ENCODE measurements around the gene RPGRIP1L. TPM values are rescaled to one million over a fixed set of nuclear protein-coding genes. Genes with fewer than 3 reads are reported as not detected.

The RPGRIP1L gene
- total and polyA plus RNA-seq, 2 donors (not counting 1 experiment from before 2014, with no cell fraction given), result 1.0 to 7.1 TPM

- intact Hi-C loops (cut with micrococcal nuclease), result no loop called here
- H4K20me1 ChIP-seq (ENCODE audit: control insufficient read depth, insufficient read depth, low read length, poor library complexity, severe bottlenecking), result no peaks in the 10 kb centered on the region
- Mint-ChIP-seq H3K27me3 (no peaks in the 10 kb centered on the region), H3K9me3 (ENCODE audit: insufficient read depth) (no peaks in the 10 kb centered on the region), H3K4me1 (no peaks in the 10 kb centered on the region), H3K27ac (no peak overlapping the region), H3K4me3 (no peak overlapping the region)
- ChIA-PET CTCF (no interaction called here), POLR2A (no interaction called here)
- TF ChIP-seq CTCF (IDR thresholded peaks at IDR 0.05) (no peak), EZH2 (IDR thresholded peaks at IDR 0.05; ENCODE audit: borderline replicate concordance, insufficient read depth, low read depth, low read length, poor library complexity, severe bottlenecking) (no peak)
- H3K4me3 ChIP-seq (ENCODE audit: control extremely low read depth in 1 of 5, extremely low read depth in 1 of 5, insufficient read depth in 1 of 5, low read depth in 2 of 5, low read length in 4 of 5), result no peak overlapping the region
- H2AFZ ChIP-seq (ENCODE audit: insufficient read depth, low read depth, low read length, poor library complexity, severe bottlenecking), result no peak overlapping the region
- DNase-seq, result no peak
- no peak overlapping the region for H3K4me2 ChIP-seq (replicated peaks; ENCODE audit: low read depth, low read length, poor library complexity, severe bottlenecking)
- H3K4me1 ChIP-seq (ENCODE audit: control insufficient read depth in 2 of 2, insufficient read depth in 2 of 2, low read length in 2 of 2), result no peaks in the 10 kb centered on the region
- no peaks in the 10 kb centered on the region for H3K79me2 ChIP-seq (ENCODE audit: control insufficient read depth, insufficient read depth, low read length)
- ATAC-seq (ENCODE audit: low read depth), result no peak
- H3K9ac ChIP-seq (ENCODE audit: low read length), result no peak overlapping the region
- peaks cover 0 to 5% (median 0%) of the 10 kb centered on the region in 3 donors for H3K9me3 ChIP-seq (ENCODE audit: control extremely low read depth in 1 of 3, control insufficient read depth in 2 of 3, insufficient read depth in 1 of 3, low read length in 2 of 3)
- no peaks in the 10 kb centered on the region for H3K36me3 ChIP-seq (replicated peaks in 1 of 2; ENCODE audit: control extremely low read depth in 1 of 2, control insufficient read depth in 1 of 2, extremely low read depth in 1 of 2, insufficient read depth in 2 of 2, low read length in 1 of 2)
- H3K27me3 ChIP-seq (replicated peaks in 1 of 4; ENCODE audit: control extremely low read depth in 1 of 4, control insufficient read depth in 3 of 4, insufficient read depth in 4 of 4, low read length in 3 of 4), result no peaks in the 10 kb centered on the region
- H3K27ac ChIP-seq (ENCODE audit: low read length in 2 of 2), result no peak overlapping the region
- WGBS (ENCODE audit: insufficient coverage), result no CpG with 5 or more reads among the region's 5 CpGs
These were observed 83.2 kb downstream of the RPGRIP1L start for GRCh38 chr16:53620476-53620875.

DNA sequence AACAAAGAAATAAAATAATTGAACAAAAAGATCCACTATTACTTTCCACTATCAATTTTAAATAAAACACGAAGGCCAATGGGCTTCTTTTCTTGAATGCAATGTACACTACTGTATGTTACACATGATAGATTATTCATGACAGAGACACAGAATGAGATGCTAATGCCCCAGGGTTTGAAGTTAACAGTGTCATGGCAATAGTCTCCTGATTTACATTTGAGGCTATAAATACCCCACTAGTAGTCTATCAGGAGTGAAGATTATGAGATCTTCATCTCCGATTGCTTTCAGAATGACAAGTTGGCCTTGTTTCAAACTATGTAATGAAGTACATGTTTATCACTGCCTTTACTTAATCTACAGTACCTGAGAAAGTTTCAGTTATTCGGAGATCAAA is 84.4 kb downstream of the RPGRIP1L start:
- H3K27me3 ChIP-seq (replicated peaks in 1 of 4; ENCODE audit: control extremely low read depth in 1 of 4, control insufficient read depth in 3 of 4, insufficient read depth in 4 of 4, low read length in 3 of 4), result no peaks in the 10 kb centered on the region
- intact Hi-C loops (cut with micrococcal nuclease), result no loop called here
- Mint-ChIP-seq H3K4me1 (no peaks in the 10 kb centered on the region), H3K4me3 (no peak overlapping the region), H3K9me3 (ENCODE audit: insufficient read depth) (no peaks in the 10 kb centered on the region), H3K27me3 (no peaks in the 10 kb centered on the region), H3K27ac (no peak overlapping the region)
- DNase-seq, result no peak
- H3K9me3 ChIP-seq (ENCODE audit: control extremely low read depth in 1 of 3, control insufficient read depth in 2 of 3, insufficient read depth in 1 of 3, low read length in 2 of 3), result no peaks in the 10 kb centered on the region
- H3K27ac ChIP-seq (ENCODE audit: low read length in 2 of 2), result no peak overlapping the region
- no peak for TF ChIP-seq EZH2 (IDR thresholded peaks at IDR 0.05; ENCODE audit: borderline replicate concordance, insufficient read depth, low read depth, low read length, poor library complexity, severe bottlenecking)
- no peak for TF ChIP-seq CTCF (IDR thresholded peaks at IDR 0.05)
- no peaks in the 10 kb centered on the region for H4K20me1 ChIP-seq (ENCODE audit: control insufficient read depth, insufficient read depth, low read length, poor library complexity, severe bottlenecking)
- no peaks in the 10 kb centered on the region for H3K36me3 ChIP-seq (replicated peaks in 1 of 2; ENCODE audit: control extremely low read depth in 1 of 2, control insufficient read depth in 1 of 2, extremely low read depth in 1 of 2, insufficient read depth in 2 of 2, low read length in 1 of 2)
- no peak for ATAC-seq (ENCODE audit: low read depth)
- H3K4me1 ChIP-seq (ENCODE audit: control insufficient read depth in 2 of 2, insufficient read depth in 2 of 2, low read length in 2 of 2), result no peaks in the 10 kb centered on the region
- no peaks in the 10 kb centered on the region for H3K79me2 ChIP-seq (ENCODE audit: control insufficient read depth, insufficient read depth, low read length)
- H3K9ac ChIP-seq (ENCODE audit: low read length), result no peak overlapping the region
- no peak overlapping the region for H3K4me3 ChIP-seq (ENCODE audit: control extremely low read depth in 1 of 5, extremely low read depth in 1 of 5, insufficient read depth in 1 of 5, low read depth in 2 of 5, low read length in 4 of 5)
- ChIA-PET CTCF (no interaction called here), POLR2A (no interaction called here)
- no peak overlapping the region for H3K4me2 ChIP-seq (replicated peaks; ENCODE audit: low read depth, low read length, poor library complexity, severe bottlenecking)
- H2AFZ ChIP-seq (ENCODE audit: insufficient read depth, low read depth, low read length, poor library complexity, severe bottlenecking), result no peak overlapping the region
- no CpG with 5 or more reads among the region's 3 CpGs for WGBS (ENCODE audit: insufficient coverage)
